H1 (cell line): ENCODE data around the gene PRKN. TPM values are rescaled to one million over a fixed set of nuclear protein-coding genes. Genes with fewer than 3 reads are reported as not detected.

Experiments
- CTCF ChIA-PET: fragments of 300-600 bp; sonication (Branson Sonifier 250); formaldehyde crosslinking; loops from one replicate; lab custom pipeline; 2021; ENCODE audit not compliant: partially characterized antibody; lab: Charles Lee
- POLR2A ChIA-PET: fragments of 300-600 bp; sonication (Branson Sonifier 250); formaldehyde crosslinking; loops from one replicate; lab custom pipeline; 2021; ENCODE audit warnings: inconsistent platforms; ENCODE audit not compliant: partially characterized antibody; lab: Charles Lee
- DNase-seq, 2 experiments: peaks; one replicate each; pipeline versions ENCODE4 v3.0.0 to v3.0.0-alpha.2; 2010 to 2022; ENCODE audit warnings: low spot score in 2 of 2, low read depth in 1 of 2, mixed read lengths in 1 of 2
- FAIRE-seq: peaks from 2 replicates; lab custom pipeline; 2011; peaks lifted over from hg19 to GRCh38; lab: Jason Lieb, UNC
- H2AFZ ChIP-seq: 2 replicates; pipeline ENCODE4 v1.8.1; 2012; ENCODE audit warnings: low read length, inconsistent platforms
- H2AK5ac ChIP-seq: 2 replicates; pipeline ENCODE4 v1.6.1; 2013; ENCODE audit warnings: low read depth, low read length
- H2BK120ac ChIP-seq: replicated peaks from 2 replicates; pipeline ENCODE3; 2013; ENCODE audit warnings: low read depth, low read length, inconsistent platforms
- H2BK12ac ChIP-seq: 2 replicates; pipeline ENCODE4 v1.6.1; 2013; ENCODE audit warnings: low read depth, low read length
- H2BK15ac ChIP-seq: 2 replicates; pipeline ENCODE4 v1.6.1; 2013; ENCODE audit warnings: low read length
- H2BK20ac ChIP-seq: 2 replicates; pipeline ENCODE4 v1.6.1; 2013; ENCODE audit warnings: low read length
- H2BK5ac ChIP-seq: 2 replicates; pipeline ENCODE4 v1.6.1; 2013; ENCODE audit warnings: low read depth, low read length
- H3K14ac ChIP-seq: 2 replicates; pipeline ENCODE4 v1.6.1; 2013; ENCODE audit warnings: inconsistent platforms; ENCODE audit not compliant: insufficient read length
- H3K18ac ChIP-seq: 2 replicates; pipeline ENCODE4 v1.6.1; 2013; ENCODE audit warnings: low read length; ENCODE audit errors: extremely low read depth
- H3K23ac ChIP-seq: 2 replicates; pipeline ENCODE4 v1.6.1; 2013; ENCODE audit warnings: inconsistent platforms; ENCODE audit not compliant: insufficient read length
- H3K23me2 ChIP-seq: 2 replicates; pipeline ENCODE4 v1.6.1; 2013; ENCODE audit warnings: low read depth, low read length
- H3K27ac ChIP-seq: 2 replicates; pipeline ENCODE4 v1.6.1; 2011; ENCODE audit warnings: low read depth, low read length, inconsistent platforms
- H3K27me3 ChIP-seq, 4 experiments: replicated peaks in 1 of 4; 1 replicate in 1 of 4; 2 replicates in 3 of 4; pipeline versions ENCODE4 v1.6.1 to v1.8.1; 2011 to 2013; ENCODE audit warnings: low read length in 3 of 4, mild to moderate bottlenecking in 3 of 4, inconsistent platforms in 2 of 4, mixed read lengths in 2 of 4, moderate library complexity in 1 of 4; ENCODE audit not compliant: control insufficient read depth in 3 of 4, insufficient read depth in 3 of 4; ENCODE audit errors: extremely low read depth in 1 of 4
- H3K36me3 ChIP-seq, 4 experiments: 2 replicates each; pipeline versions ENCODE4 v1.6.1 to v1.8.1; 2011 to 2013; ENCODE audit warnings: mild to moderate bottlenecking in 4 of 4, low read length in 3 of 4, moderate library complexity in 2 of 4, control low read depth in 1 of 4, inconsistent platforms in 1 of 4; ENCODE audit not compliant: insufficient read depth in 4 of 4, control insufficient read depth in 2 of 4
- H3K4ac ChIP-seq: replicated peaks from 2 replicates; pipeline ENCODE3; 2013; ENCODE audit warnings: low read length, low read depth, mixed read lengths, inconsistent platforms; ENCODE audit not compliant: insufficient read length
- H3K4me1 ChIP-seq, 4 experiments: replicated peaks in 1 of 4; 1 replicate in 1 of 4; 2 replicates in 3 of 4; pipeline versions ENCODE4 v1.6.1 to v1.8.1; 2011 to 2013; ENCODE audit warnings: low read length in 3 of 4, inconsistent platforms in 2 of 4, mixed read lengths in 1 of 4; ENCODE audit not compliant: insufficient read depth in 4 of 4, control insufficient read depth in 3 of 4
- H3K4me2 ChIP-seq, 2 experiments: 2 replicates each; pipeline versions ENCODE4 v1.6.1 to v1.8.1; 2011 to 2013; ENCODE audit warnings: low read depth in 2 of 2, low read length in 2 of 2, control low read depth in 1 of 2, inconsistent platforms in 1 of 2, mild to moderate bottlenecking in 1 of 2; ENCODE audit not compliant: insufficient read depth in 1 of 2
- H3K4me3 ChIP-seq, 4 experiments: fragments of 200-600, 300-600 bp in 1 of 4; sonication (generic), shearing (Covaris generic), sonication (Bioruptor Twin) in 1 of 4; 2 replicates each; pipeline versions ENCODE4 v1.5.1 to v1.8.1; 2011 to 2016; ENCODE audit warnings: low read length in 4 of 4, low read depth in 3 of 4, control low read depth in 2 of 4, inconsistent platforms in 2 of 4, mild to moderate bottlenecking in 2 of 4, mixed read lengths in 1 of 4, moderate library complexity in 1 of 4; ENCODE audit not compliant: insufficient read depth in 2 of 4; ENCODE audit errors: extremely low read depth in 1 of 4
- H3K56ac ChIP-seq: replicated peaks from 2 replicates; pipeline ENCODE3; 2013; ENCODE audit warnings: low read depth, mild to moderate bottlenecking, mixed read lengths, low read length, inconsistent platforms; ENCODE audit not compliant: insufficient read length
- H3K79me1 ChIP-seq: 2 replicates; pipeline ENCODE4 v1.6.1; 2013; ENCODE audit warnings: low read depth, low read length, control low read depth
- H3K79me2 ChIP-seq, 2 experiments: 2 replicates each; pipeline versions ENCODE4 v1.6.1 to v1.8.1; 2012 to 2013; ENCODE audit warnings: low read length in 2 of 2, mild to moderate bottlenecking in 2 of 2, inconsistent platforms in 1 of 2; ENCODE audit not compliant: insufficient read depth in 2 of 2, control insufficient read depth in 1 of 2
- H3K9ac ChIP-seq, 4 experiments: replicated peaks in 1 of 4; 1 replicate in 1 of 4; 2 replicates in 3 of 4; pipeline versions ENCODE4 v1.6.1 to v1.8.1; 2011 to 2013; ENCODE audit warnings: low read depth in 3 of 4, low read length in 3 of 4, control low read depth in 2 of 4, mild to moderate bottlenecking in 2 of 4, moderate library complexity in 2 of 4, inconsistent platforms in 1 of 4; ENCODE audit errors: extremely low read depth in 1 of 4
- H3K9me3 ChIP-seq, 2 experiments: 2 replicates each; pipeline versions ENCODE4 v1.6.1 to v1.8.1; 2012 to 2013; ENCODE audit warnings: mild to moderate bottlenecking in 2 of 2, moderate library complexity in 2 of 2, control low read depth in 1 of 2, inconsistent platforms in 1 of 2, low read depth in 1 of 2, low read length in 1 of 2, mixed read lengths in 1 of 2; ENCODE audit not compliant: insufficient read depth in 2 of 2
- H4K20me1 ChIP-seq, 2 experiments: replicated peaks in 1 of 2; 2 replicates each; pipeline versions ENCODE3 to v1.8.1; 2011 to 2013; ENCODE audit warnings: inconsistent platforms in 2 of 2, low read length in 2 of 2, mild to moderate bottlenecking in 1 of 2; ENCODE audit not compliant: insufficient read depth in 2 of 2, control insufficient read depth in 1 of 2
- H4K5ac ChIP-seq: 2 replicates; pipeline ENCODE4 v1.6.1; 2013; ENCODE audit warnings: low read length, low read depth, mixed read lengths, inconsistent platforms; ENCODE audit not compliant: insufficient read length
- H4K8ac ChIP-seq: 2 replicates; pipeline ENCODE4 v1.8.0; 2013; ENCODE audit warnings: mild to moderate bottlenecking, moderate library complexity, low read length, inconsistent platforms; ENCODE audit not compliant: insufficient read depth; ENCODE audit errors: extremely low read depth
- H4K91ac ChIP-seq: replicated peaks from 2 replicates; pipeline ENCODE3; 2013; ENCODE audit warnings: low read length, mixed read lengths, inconsistent platforms; ENCODE audit not compliant: insufficient read length
- ATF2 ChIP-seq: IDR thresholded peaks from 2 replicates; pipeline ENCODE4 v1.6.1; 2012; ENCODE audit warnings: low read length, inconsistent platforms
- EP300 ChIP-seq, 2 experiments: IDR thresholded peaks; 1 replicate in 1 of 2; 2 replicates in 1 of 2; pipeline ENCODE4 v1.6.1; 2011 to 2012; ENCODE audit warnings: low read depth in 2 of 2, low read length in 2 of 2, mild to moderate bottlenecking in 2 of 2, borderline replicate concordance in 1 of 2, inconsistent platforms in 1 of 2, moderate library complexity in 1 of 2
- KDM4A ChIP-seq: IDR thresholded peaks from one replicate; pipeline ENCODE4 v1.7.1; 2012; ENCODE audit warnings: low read depth, mild to moderate bottlenecking, moderate library complexity, low read length, inconsistent platforms; ENCODE audit not compliant: severe bottlenecking
- PHF8 ChIP-seq: fragments of 200-600 bp; sonication (generic); conservative IDR thresholded peaks from 2 replicates; pipeline ENCODE4 v1.7.1; 2012; ENCODE audit warnings: low read depth, mild to moderate bottlenecking, inconsistent platforms, low read length, moderate library complexity
- WGBS, 2 experiments: shearing (Covaris generic) in 1 of 2; methylation state at CpG; one replicate each; pipeline versions ENCODE4 v1.1.6 to v1.1.7; 2013 to 2015; ENCODE audit warnings: low lambda C conversion rate in 2 of 2, mixed read lengths in 2 of 2, inconsistent platforms in 1 of 2, low coverage in 1 of 2, missing lambda C conversion rate in 1 of 2; ENCODE audit not compliant: insufficient replicate concordance in 2 of 2, insufficient coverage in 1 of 2, insufficient read length in 1 of 2; ENCODE audit errors: extremely low coverage in 1 of 2, missing lambda C conversion rate in 1 of 2; 5-methylcytosine and 5-hydroxymethylcytosine counted together
- polyA plus RNA-seq, 7 experiments: library from polyadenylated mRNA; depleted of rRNA in 3 of 7; stranded (reverse) in 5 of 7; unstranded in 2 of 7; fragments of >200 nt in 5 of 7; fragments of 200-250 nt in 2 of 7; gene quantifications; 1 replicate in 5 of 7; 2 replicates in 1 of 7; 4 replicates in 1 of 7; pipeline versions ENCODE4 v1.2.1 to v1.2.3, GENCODE V29; 2011 to 2013; ENCODE audit warnings: missing spikeins in 2 of 7, mixed read lengths in 2 of 7
- total RNA-seq: library from RNA; stranded (reverse); fragmentation: NEBNext Ultra II Directional; extraction: Animal tissue kit (Norgen Biotek cat#: 25700); gene quantifications from 2 replicates; pipeline ENCODE4 v1.2.1, GENCODE V29; 2021

Gene PRKN
- total and polyA plus RNA-seq, 2 of the 8 experiments (the other 6 are each of a cell fraction or from before 2014, with no cell fraction given), result 0.13 to 0.29 TPM

GRCh38 chr6:161996783-161997182 is 730.8 kb downstream of the PRKN start:
- DNase-seq (no peak), FAIRE-seq (no peak)
- no peak overlapping the region for H3K9ac ChIP-seq
- H3K4ac ChIP-seq, result no peak overlapping the region
- no peak overlapping the region for H3K23ac ChIP-seq
- no peak overlapping the region for H3K14ac ChIP-seq
- ChIA-PET CTCF (interaction anchor here (0.7 kb wide), 1 partner anchor 9 kb away, joined by 3 read pairs; no protein-coding TSS in a partner anchor), POLR2A (no interaction called here)
- H2BK20ac ChIP-seq, result no peak overlapping the region
- no peak overlapping the region for H2BK15ac ChIP-seq
- no peak overlapping the region for H3K4me2 ChIP-seq
- no peak overlapping the region for H2BK120ac ChIP-seq
- WGBS, 2 experiments, result 85% methylated on average over 9 of the region's 9 CpGs; no CpG with 5 or more reads in 1 of the 2 experiments
- TF ChIP-seq ATF2 (no peak), EP300 (IDR thresholded peaks at IDR 0.05; ENCODE audit: borderline replicate concordance in 1 of 2, low read depth in 2 of 2, low read length in 2 of 2) (no peak), PHF8 (no peak), KDM4A (no peak)
- no peaks in the 10 kb centered on the region for H4K20me1 ChIP-seq
- no peaks in the 10 kb centered on the region for H3K79me2 ChIP-seq
- H3K79me1 ChIP-seq, result no peaks in the 10 kb centered on the region
- no peak overlapping the region for H3K4me3 ChIP-seq
- no peak overlapping the region for H4K5ac ChIP-seq
- H4K8ac ChIP-seq, result no peak overlapping the region
- H2BK5ac ChIP-seq, result no peak overlapping the region
- H2BK12ac ChIP-seq, result no peak overlapping the region
- H3K27me3 ChIP-seq, result no peaks in the 10 kb centered on the region
- no peak overlapping the region for H3K27ac ChIP-seq
- H3K4me1 ChIP-seq, result no peaks in the 10 kb centered on the region
- no peaks in the 10 kb centered on the region for H3K9me3 ChIP-seq
- no peak overlapping the region for H2AK5ac ChIP-seq
- H3K18ac ChIP-seq, result no peak overlapping the region
- H3K56ac ChIP-seq, result no peak overlapping the region
- H4K91ac ChIP-seq, result no peak overlapping the region
- no peaks in the 10 kb centered on the region for H3K23me2 ChIP-seq
- H2AFZ ChIP-seq, result no peak overlapping the region
- H3K36me3 ChIP-seq, result no peaks in the 10 kb centered on the region
